Fibroblast of lung (primary cell): ENCODE measurements around the gene RANBP1.

Source experiments
- CTCF ChIP-seq, 2 donors: IDR thresholded peaks in 1 of 2; conservative IDR thresholded peaks in 1 of 2; 1 replicate in 1 of 2; 2 replicates in 1 of 2; pipeline ENCODE4 v1.5.1; 2011 to 2012; ENCODE audit warnings: low read length in 2 of 2, control low read depth in 1 of 2, inconsistent platforms in 1 of 2, low read depth in 1 of 2, mild to moderate bottlenecking in 1 of 2
- EZH2 ChIP-seq: IDR thresholded peaks from 2 replicates; pipeline ENCODE4 v1.5.1; 2012; ENCODE audit warnings: low read length, control low read depth, mild to moderate bottlenecking; ENCODE audit errors: missing control alignments

- TF ChIP-seq CTCF (conservative IDR thresholded peaks at IDR 0.05 in 1 of 2, IDR thresholded peaks at IDR 0.05 in 1 of 2; ENCODE audit: low read depth in 1 of 2, low read length in 2 of 2) (no peak), EZH2 (no peak)
Observed at GRCh38 chr22:20106205-20106848, 9.6 kb upstream of the RANBP1 start.
